ENCODE data around the gene MYH16.

MYH16 gene

DNA sequence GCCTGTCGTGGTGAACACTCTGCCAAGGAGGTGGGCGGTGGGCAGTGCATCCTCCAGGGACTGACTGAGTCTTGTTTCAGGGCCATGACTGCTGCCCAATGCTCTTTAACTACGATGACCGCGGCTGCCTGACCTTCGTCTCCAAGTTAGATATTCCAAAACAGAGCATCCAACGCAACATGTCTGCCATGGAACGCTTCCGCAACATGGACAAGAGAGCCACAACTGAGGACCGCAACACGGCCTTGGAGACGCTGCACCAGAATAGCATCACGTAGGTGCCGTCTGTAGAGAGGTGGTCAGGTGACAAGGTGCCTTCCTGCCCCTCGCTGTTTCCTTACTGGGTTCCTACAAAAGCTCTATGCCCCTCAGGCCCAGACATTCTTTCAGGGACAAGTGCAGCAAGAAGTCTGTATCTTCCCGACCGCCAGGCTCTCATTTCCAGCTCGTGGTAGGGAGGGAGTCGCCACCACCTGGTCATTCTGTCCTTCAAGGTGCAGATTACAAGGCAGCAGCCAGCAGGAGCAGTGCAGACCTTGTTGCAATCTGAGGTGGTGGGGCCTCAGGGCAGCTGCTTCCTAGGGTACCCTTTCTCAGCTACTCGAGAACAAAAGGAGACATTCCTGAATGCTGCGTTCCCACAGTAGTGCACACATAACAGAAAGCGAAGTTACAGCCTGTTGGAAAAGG is 87.0 kb downstream of the MYH16 start:
- in situ Hi-C loops (cut with MboI; ENCODE audit: low sequenced_read_pairs, unreplicated experiment), result no loop called here
- DNase-seq (ENCODE audit: low spot score), result no peak
- TF ChIP-seq, protein P1, sequence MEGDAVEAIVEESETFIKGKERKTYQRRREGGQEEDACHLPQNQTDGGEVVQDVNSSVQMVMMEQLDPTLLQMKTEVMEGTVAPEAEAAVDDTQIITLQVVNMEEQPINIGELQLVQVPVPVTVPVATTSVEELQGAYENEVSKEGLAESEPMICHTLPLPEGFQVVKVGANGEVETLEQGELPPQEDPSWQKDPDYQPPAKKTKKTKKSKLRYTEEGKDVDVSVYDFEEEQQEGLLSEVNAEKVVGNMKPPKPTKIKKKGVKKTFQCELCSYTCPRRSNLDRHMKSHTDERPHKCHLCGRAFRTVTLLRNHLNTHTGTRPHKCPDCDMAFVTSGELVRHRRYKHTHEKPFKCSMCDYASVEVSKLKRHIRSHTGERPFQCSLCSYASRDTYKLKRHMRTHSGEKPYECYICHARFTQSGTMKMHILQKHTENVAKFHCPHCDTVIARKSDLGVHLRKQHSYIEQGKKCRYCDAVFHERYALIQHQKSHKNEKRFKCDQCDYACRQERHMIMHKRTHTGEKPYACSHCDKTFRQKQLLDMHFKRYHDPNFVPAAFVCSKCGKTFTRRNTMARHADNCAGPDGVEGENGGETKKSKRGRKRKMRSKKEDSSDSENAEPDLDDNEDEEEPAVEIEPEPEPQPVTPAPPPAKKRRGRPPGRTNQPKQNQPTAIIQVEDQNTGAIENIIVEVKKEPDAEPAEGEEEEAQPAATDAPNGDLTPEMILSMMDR (IDR thresholded peaks at IDR 0.05; ENCODE audit: borderline replicate concordance, control extremely low read depth, extremely low read depth, insufficient read depth, missing control alignments), result no peak
